GM12878 (cell line): ENCODE data around the gene PDZD7. TPM values are rescaled to one million over a fixed set of nuclear protein-coding genes. Genes with fewer than 3 reads are reported as not detected.
A peak's percentile ranks its signal among the peaks of the same experiment; 100 is the strongest.

Experiments
- ATF7 ChIP-seq: fragments of 450-650 bp; IDR thresholded peaks from 2 replicates; pipeline ENCODE4 v1.6.1; 2016; ENCODE audit warnings: low read depth, mild to moderate bottlenecking
- CREB1 ChIP-seq: IDR thresholded peaks from 2 replicates; pipeline ENCODE4 v1.6.1; 2012; ENCODE audit warnings: low read depth, mild to moderate bottlenecking, inconsistent platforms
- DPF2 ChIP-seq: fragments of 450-650 bp; IDR thresholded peaks from 2 replicates; pipeline ENCODE4 v1.6.1; 2017; ENCODE audit warnings: mild to moderate bottlenecking
- EGR1 ChIP-seq, 2 experiments: IDR thresholded peaks; 1 replicate in 1 of 2; 2 replicates in 1 of 2; pipeline ENCODE4 v1.6.1; 2011 to 2012; ENCODE audit warnings: low read depth in 2 of 2, low read length in 2 of 2, borderline replicate concordance in 1 of 2, mild to moderate bottlenecking in 1 of 2, moderate library complexity in 1 of 2
- EP300 ChIP-seq, 2 experiments: fragments of 150-350 bp in 1 of 2; IDR thresholded peaks; 2 replicates each; pipeline ENCODE4 v1.6.1; 2011 to 2012; ENCODE audit warnings: low read depth in 2 of 2, low read length in 2 of 2, borderline replicate concordance in 1 of 2, improper control_type of control experiment in 1 of 2, inconsistent platforms in 1 of 2; ENCODE audit not compliant: control insufficient read depth in 1 of 2
- FOS ChIP-seq: IDR thresholded peaks from 3 replicates; pipeline ENCODE4 v1.6.1; 2011; ENCODE audit warnings: borderline replicate concordance; ENCODE audit not compliant: insufficient read length; ENCODE audit errors: extremely low read depth
- GABPA ChIP-seq: IDR thresholded peaks from 2 replicates; pipeline ENCODE4 v1.6.1; 2014; ENCODE audit warnings: antibody characterized with exemption, low read depth, mild to moderate bottlenecking, inconsistent platforms
- LARP7 ChIP-seq: fragments of 450-650 bp; IDR thresholded peaks from 2 replicates; pipeline ENCODE4 v1.6.1; 2017; ENCODE audit warnings: mild to moderate bottlenecking
- MXI1 ChIP-seq: fragments of 150-350 bp; IDR thresholded peaks from 2 replicates; pipeline ENCODE4 v1.6.1; 2011; ENCODE audit warnings: low read depth, mild to moderate bottlenecking, inconsistent platforms, low read length, improper control_type of control experiment
- MYC ChIP-seq: IDR thresholded peaks from 2 replicates; pipeline ENCODE4 v1.6.1; 2011; ENCODE audit warnings: mild to moderate bottlenecking, low read length, moderate library complexity, inconsistent platforms; ENCODE audit not compliant: insufficient read depth, insufficient replicate concordance, insufficient read length, severe bottlenecking
- NFIC ChIP-seq: IDR thresholded peaks from 2 replicates; pipeline ENCODE4 v1.6.1; 2012; ENCODE audit warnings: low read depth, mild to moderate bottlenecking, inconsistent platforms, low read length, moderate library complexity
- NFYA ChIP-seq: IDR thresholded peaks from 2 replicates; pipeline ENCODE4 v1.6.1; 2011; ENCODE audit warnings: low read depth, mild to moderate bottlenecking, low read length, improper control_type of control experiment, borderline replicate concordance
- NFYB ChIP-seq: IDR thresholded peaks from 2 replicates; pipeline ENCODE4 v1.6.1; 2011; ENCODE audit warnings: low read depth, mild to moderate bottlenecking, low read length, improper control_type of control experiment, moderate library complexity; ENCODE audit not compliant: insufficient read depth
- NR2F1 ChIP-seq: fragments of 450-650 bp; conservative IDR thresholded peaks from 2 replicates; pipeline ENCODE4 v1.6.1; 2017; ENCODE audit warnings: mild to moderate bottlenecking
- PAX8 ChIP-seq: fragments of 450-650 bp; IDR thresholded peaks from 2 replicates; pipeline ENCODE4 v1.6.1; 2017; ENCODE audit warnings: mild to moderate bottlenecking, moderate library complexity
- SMAD1 ChIP-seq: fragments of 450-650 bp; IDR thresholded peaks from 2 replicates; pipeline ENCODE4 v1.6.1; 2018; ENCODE audit warnings: mild to moderate bottlenecking, low read depth; ENCODE audit not compliant: partially characterized antibody
- SP1 ChIP-seq: IDR thresholded peaks from one replicate; pipeline ENCODE4 v1.6.1; 2011; ENCODE audit warnings: low read depth, low read length
- STAT3 ChIP-seq: IDR thresholded peaks from 2 replicates; pipeline ENCODE4 v1.6.1; 2011; ENCODE audit warnings: low read depth, low read length, improper control_type of control experiment
- polyA plus RNA-seq, 11 experiments: library from polyadenylated mRNA; depleted of rRNA in 4 of 11; unstranded in 6 of 11; stranded (reverse) in 5 of 11; fragments of >200 nt; fragmentation: Nextera tagmentation in 4 of 11; fragmentation: Illumina TruSeq in 1 of 11; extraction: Ambion mirVana in 4 of 11; extraction: Trizol in 1 of 11; gene quantifications; 1 replicate in 1 of 11; 2 replicates in 10 of 11; pipeline versions ENCODE4 v1.2.1 to v1.2.3, GENCODE V29; 2011 to 2016; ENCODE audit warnings: inconsistent platforms in 2 of 11, missing spikeins in 2 of 11, low read depth in 1 of 11
- total RNA-seq, 4 experiments: library from RNA; depleted of rRNA in 3 of 4; stranded (reverse); fragments of >200 nt in 3 of 4; fragmentation: Illumina TruSeq in 1 of 4; extraction: Trizol in 1 of 4; gene quantifications; 2 replicates each; pipeline versions ENCODE4 v1.2.1 to v1.2.3, GENCODE V29; 2013 to 2021
- TF ChIP-seq, protein P1 (sequence below): fragments of 450-650 bp; IDR thresholded peaks from 2 replicates; pipeline ENCODE4 v1.6.1; 2016; ENCODE audit warnings: mild to moderate bottlenecking
- TF ChIP-seq, protein P2 (sequence below): fragments of 450-650 bp; IDR thresholded peaks from 2 replicates; pipeline ENCODE4 v1.6.1; 2014; ENCODE audit warnings: mild to moderate bottlenecking
- TF ChIP-seq, protein P3 (sequence below): fragments of 450-650 bp; IDR thresholded peaks from 2 replicates; pipeline ENCODE4 v1.6.1; 2016; ENCODE audit warnings: mild to moderate bottlenecking, moderate library complexity, borderline replicate concordance

The PDZD7 gene
- total and polyA plus RNA-seq, 10 of the 15 experiments (the other 5 are each of a cell fraction or from before 2014, with no cell fraction given): 0.01 to 0.20 (median 0.03) TPM; not detected in 7

DNA sequence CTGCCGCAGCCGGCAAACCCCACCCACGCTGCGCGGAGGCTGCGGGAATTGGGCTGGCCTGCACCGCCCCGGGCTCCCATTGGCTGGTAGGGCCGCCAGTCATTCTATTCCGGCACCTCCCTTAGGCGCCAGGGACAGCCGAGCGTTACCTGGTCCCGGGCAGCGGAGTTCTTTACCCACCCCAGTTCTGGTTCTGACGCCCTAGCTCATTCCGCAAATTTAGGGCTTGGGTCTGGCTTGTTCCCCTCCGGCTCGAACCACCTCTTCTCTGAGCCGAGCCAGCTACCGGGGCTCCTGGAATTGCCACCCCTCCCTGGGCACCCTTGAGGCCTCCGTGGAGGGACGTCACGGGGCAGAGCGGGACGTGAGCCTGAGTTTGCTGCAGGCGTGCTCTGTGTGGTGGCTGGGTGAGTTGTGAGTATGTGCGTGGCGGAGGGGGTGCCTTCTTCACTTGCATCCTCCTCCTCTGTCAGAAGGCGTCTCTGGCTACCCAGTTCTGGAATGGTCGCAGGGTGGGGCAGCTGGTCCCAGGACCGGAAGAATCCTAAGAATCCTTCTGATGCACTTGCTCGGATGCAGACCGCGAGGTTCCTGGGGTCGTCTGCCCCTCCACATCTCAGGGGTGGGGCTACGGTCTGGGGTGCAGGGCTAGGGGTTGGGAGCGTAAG is at the start of gene PDZD7, which contains the start of gene SFXN3 (continued):
- TF ChIP-seq, protein P1, sequence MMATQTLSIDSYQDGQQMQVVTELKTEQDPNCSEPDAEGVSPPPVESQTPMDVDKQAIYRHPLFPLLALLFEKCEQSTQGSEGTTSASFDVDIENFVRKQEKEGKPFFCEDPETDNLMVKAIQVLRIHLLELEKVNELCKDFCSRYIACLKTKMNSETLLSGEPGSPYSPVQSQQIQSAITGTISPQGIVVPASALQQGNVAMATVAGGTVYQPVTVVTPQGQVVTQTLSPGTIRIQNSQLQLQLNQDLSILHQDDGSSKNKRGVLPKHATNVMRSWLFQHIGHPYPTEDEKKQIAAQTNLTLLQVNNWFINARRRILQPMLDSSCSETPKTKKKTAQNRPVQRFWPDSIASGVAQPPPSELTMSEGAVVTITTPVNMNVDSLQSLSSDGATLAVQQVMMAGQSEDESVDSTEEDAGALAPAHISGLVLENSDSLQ: peak; percentile 99
- TF ChIP-seq NFIC: no peak
- no peak for TF ChIP-seq ATF7
- no peak for TF ChIP-seq EP300 (IDR thresholded peaks at IDR 0.05; ENCODE audit: borderline replicate concordance in 1 of 2, control insufficient read depth in 1 of 2, low read depth in 2 of 2, low read length in 2 of 2)
- TF ChIP-seq EGR1 (IDR thresholded peaks at IDR 0.05; ENCODE audit: borderline replicate concordance in 1 of 2, low read depth in 2 of 2, low read length in 2 of 2): peak in 1 of 2 experiments; percentile 76; a peak in 2 of 3 replicates
- TF ChIP-seq MXI1: 0 out of 2 replicates have a peak, but pooled peaks have one; percentile 28
- peak; percentile 51; the same call in 1 of the 2 replicates for TF ChIP-seq NFYA
- no peak for TF ChIP-seq GABPA
- TF ChIP-seq STAT3: no peak
- peak; percentile 67 for TF ChIP-seq FOS
- TF ChIP-seq CREB1: peak; percentile 53; the same call in 1 of the 2 replicates
- peak; percentile 97 for TF ChIP-seq SP1
- TF ChIP-seq PAX8: no peak
- TF ChIP-seq NFYB: peak; percentile 99
- peak; percentile 99 for TF ChIP-seq DPF2
- TF ChIP-seq, protein P2, sequence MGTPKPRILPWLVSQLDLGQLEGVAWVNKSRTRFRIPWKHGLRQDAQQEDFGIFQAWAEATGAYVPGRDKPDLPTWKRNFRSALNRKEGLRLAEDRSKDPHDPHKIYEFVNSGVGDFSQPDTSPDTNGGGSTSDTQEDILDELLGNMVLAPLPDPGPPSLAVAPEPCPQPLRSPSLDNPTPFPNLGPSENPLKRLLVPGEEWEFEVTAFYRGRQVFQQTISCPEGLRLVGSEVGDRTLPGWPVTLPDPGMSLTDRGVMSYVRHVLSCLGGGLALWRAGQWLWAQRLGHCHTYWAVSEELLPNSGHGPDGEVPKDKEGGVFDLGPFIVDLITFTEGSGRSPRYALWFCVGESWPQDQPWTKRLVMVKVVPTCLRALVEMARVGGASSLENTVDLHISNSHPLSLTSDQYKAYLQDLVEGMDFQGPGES: peak; percentile 83
- TF ChIP-seq, protein P3, sequence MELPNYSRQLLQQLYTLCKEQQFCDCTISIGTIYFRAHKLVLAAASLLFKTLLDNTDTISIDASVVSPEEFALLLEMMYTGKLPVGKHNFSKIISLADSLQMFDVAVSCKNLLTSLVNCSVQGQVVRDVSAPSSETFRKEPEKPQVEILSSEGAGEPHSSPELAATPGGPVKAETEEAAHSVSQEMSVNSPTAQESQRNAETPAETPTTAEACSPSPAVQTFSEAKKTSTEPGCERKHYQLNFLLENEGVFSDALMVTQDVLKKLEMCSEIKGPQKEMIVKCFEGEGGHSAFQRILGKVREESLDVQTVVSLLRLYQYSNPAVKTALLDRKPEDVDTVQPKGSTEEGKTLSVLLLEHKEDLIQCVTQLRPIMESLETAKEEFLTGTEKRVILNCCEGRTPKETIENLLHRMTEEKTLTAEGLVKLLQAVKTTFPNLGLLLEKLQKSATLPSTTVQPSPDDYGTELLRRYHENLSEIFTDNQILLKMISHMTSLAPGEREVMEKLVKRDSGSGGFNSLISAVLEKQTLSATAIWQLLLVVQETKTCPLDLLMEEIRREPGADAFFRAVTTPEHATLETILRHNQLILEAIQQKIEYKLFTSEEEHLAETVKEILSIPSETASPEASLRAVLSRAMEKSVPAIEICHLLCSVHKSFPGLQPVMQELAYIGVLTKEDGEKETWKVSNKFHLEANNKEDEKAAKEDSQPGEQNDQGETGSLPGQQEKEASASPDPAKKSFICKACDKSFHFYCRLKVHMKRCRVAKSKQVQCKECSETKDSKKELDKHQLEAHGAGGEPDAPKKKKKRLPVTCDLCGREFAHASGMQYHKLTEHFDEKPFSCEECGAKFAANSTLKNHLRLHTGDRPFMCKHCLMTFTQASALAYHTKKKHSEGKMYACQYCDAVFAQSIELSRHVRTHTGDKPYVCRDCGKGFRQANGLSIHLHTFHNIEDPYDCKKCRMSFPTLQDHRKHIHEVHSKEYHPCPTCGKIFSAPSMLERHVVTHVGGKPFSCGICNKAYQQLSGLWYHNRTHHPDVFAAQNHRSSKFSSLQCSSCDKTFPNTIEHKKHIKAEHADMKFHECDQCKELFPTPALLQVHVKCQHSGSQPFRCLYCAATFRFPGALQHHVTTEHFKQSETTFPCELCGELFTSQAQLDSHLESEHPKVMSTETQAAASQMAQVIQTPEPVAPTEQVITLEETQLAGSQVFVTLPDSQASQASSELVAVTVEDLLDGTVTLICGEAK: no peak
- no peak for TF ChIP-seq NR2F1
- 0 out of 2 replicates have a peak, but pooled peaks have one; percentile 32 for TF ChIP-seq LARP7
- TF ChIP-seq SMAD1: no peak
- TF ChIP-seq MYC: peak; percentile 21
